A673 (cell line): Measurements from ENCODE around the gene ELFN1.

Experiments
- EZH2 ChIP-seq: fragments of 200-600 bp; sonication (generic); IDR thresholded peaks from 2 replicates; pipeline ENCODE4 v1.6.1; 2017; ENCODE audit warnings: borderline replicate concordance, low read depth, mild to moderate bottlenecking, mixed read lengths, antibody characterized with exemption, low read length; ENCODE audit not compliant: poor library complexity, severe bottlenecking
- TF ChIP-seq, protein P1 (sequence below): fragments of 300-800, 200-600 bp; sonication (generic); conservative IDR thresholded peaks from 2 replicates; pipeline ENCODE4 v1.5.1; 2017; ENCODE audit warnings: low read depth, mild to moderate bottlenecking, antibody characterized with exemption, low read length, moderate library complexity, mixed read lengths

DNA sequence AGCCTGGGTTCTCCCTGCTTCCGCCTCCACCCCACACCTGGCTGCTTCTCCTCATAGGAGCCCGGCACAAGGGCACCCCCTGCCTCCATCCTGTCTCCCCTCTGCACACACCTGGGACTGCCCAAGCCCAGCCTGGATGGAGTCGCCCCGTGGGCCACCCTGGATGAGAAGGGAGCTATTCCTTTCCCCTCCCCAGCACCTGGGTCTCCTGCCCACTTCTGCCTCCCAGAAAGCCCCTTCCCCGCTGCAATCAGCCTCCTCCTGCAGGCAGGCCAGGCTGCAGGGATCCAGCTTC is 45.2 kb downstream of the ELFN1 start:
- TF ChIP-seq, protein P1, sequence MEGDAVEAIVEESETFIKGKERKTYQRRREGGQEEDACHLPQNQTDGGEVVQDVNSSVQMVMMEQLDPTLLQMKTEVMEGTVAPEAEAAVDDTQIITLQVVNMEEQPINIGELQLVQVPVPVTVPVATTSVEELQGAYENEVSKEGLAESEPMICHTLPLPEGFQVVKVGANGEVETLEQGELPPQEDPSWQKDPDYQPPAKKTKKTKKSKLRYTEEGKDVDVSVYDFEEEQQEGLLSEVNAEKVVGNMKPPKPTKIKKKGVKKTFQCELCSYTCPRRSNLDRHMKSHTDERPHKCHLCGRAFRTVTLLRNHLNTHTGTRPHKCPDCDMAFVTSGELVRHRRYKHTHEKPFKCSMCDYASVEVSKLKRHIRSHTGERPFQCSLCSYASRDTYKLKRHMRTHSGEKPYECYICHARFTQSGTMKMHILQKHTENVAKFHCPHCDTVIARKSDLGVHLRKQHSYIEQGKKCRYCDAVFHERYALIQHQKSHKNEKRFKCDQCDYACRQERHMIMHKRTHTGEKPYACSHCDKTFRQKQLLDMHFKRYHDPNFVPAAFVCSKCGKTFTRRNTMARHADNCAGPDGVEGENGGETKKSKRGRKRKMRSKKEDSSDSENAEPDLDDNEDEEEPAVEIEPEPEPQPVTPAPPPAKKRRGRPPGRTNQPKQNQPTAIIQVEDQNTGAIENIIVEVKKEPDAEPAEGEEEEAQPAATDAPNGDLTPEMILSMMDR = no peak
- no peak for TF ChIP-seq EZH2
